HG03060 (cell line): Measurements from ENCODE around the gene MAPRE2.

ENCODE experiments used
- ATAC-seq: cut with Tn5 transposase; IDR thresholded peaks from one replicate; pipeline ENCODE4 v1.9.1; 2021; ENCODE audit warnings: low read depth, moderate number of reproducible peaks; ENCODE audit not compliant: unreplicated experiment

The MAPRE2 gene

DNA sequence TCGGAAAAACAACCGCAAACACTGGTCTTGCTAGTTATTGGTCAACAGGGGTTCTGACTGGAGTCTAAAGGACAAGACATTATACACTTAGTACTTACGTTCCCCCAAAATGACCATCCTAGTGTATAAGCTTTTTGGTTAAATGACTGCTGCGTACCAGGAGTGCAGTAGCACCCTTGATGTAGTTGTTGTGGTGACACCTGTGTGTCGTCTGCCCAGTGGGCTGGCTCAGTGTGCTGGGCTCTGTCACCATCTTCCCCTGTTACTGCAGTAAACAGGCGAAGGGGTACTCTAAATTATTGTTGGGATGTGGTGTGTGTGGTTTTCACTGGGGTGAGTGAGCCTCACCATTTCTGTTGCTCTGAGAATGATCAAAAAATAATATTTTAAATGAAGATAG is 76.2 kb downstream of the MAPRE2 start:
- no peak for ATAC-seq

DNA sequence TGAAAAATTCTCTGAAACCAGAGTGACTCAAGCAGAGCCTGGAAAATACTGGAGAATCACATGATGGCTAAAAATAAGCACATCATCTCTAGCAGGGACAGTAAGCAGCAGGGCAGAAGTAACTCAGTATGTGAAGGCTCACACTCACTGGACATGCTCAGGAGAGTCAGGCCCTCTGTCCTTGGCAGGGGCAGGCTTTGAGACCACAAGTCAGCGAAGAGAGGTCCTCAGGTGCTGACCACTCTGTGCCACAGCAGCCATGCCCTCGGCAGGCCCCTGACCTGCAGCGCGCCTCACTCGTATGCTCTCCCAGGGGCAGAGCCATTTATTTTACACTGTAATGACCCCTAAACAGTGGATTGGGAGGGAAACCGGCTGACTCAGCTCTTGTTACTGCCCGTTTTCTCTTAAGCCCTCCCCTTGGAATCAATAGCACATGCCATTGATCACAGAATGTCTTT is 76.8 kb downstream of the MAPRE2 start:
- ATAC-seq: no peak

DNA sequence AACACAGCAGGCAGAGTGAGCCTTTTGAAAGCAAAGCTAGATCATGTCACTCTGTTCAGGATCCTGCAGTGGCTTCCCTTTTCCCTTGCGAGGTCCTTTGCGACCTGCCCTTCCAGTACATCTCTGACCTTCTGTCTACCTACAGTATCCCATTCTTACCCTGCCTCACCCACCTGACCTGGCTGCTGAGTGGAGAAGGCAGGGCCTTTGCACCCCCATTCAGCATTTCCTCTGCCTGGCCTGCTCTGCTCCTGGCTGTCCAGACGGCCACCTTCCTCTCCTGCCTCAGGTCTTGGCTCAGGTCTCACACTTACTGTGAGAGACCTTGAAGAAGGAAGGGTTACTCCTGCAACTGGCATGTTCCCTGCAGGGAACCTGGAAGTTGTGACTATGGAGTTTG is 77.4 kb downstream of the MAPRE2 start:
- no peak for ATAC-seq

GRCh38 chr18:35121038-35121437 is 79.8 kb downstream of the MAPRE2 start:
- ATAC-seq: no peak

DNA sequence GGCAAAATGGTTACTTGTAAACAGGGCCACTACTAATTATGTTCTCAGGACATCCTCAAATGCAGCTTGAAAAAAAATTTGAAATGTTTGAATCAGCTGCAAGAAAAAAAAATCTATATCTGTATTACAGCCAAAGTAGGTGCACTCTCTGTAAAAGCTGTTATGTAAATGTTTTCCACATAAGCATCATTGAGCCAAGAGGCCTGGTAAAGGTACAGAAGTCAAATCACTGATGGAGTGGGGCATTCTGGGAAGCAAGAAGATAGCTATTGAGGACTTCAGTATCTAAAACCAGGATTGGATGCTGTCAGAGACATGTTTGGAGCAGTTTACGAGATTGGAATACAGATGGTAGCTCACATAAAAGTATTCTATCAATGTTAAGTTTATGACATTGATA is 80.3 kb downstream of the MAPRE2 start:
- ATAC-seq: no peak

GRCh38 chr18:35122586-35123224 is 81.5 kb downstream of the MAPRE2 start:
- no peak for ATAC-seq

DNA sequence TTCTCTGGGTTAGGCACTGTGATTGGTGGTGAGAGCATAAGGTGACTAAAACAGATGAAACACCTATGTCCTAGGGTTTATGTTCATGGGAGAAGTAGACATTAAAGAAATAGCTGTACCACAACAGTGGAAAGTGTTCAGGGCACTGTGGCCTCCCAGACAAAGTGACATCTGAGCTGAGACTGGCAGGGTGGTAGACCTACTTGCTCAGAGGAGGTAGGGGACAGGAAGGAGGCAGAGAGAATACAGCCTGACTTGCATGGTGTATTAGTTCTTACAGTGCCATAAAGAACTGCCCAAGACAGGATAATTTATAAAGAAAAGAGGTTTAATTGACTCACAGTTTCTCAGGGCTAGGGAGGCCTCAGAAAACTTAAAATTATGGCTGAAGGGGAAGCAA is 82.6 kb downstream of the MAPRE2 start:
- ATAC-seq: no peak

DNA sequence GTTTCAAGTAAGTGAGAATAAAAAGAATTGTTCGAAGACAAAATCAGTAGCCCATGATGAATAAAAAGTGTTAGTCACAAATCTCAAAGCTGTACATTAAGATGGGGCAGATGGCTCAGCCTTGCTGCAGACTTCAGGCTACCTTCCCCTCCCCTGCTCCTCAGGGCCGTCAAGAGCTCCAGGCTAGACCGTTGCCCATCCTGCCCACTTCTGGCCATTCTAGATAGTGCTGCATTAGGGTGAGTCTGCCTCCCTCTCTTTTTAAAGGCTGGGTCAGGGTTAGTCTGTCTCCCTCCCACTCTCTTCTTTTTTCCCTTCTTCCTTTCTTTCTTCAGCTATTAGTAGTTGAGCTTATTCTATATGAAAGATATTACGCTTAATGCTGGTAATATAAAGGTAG is 86.0 kb downstream of the MAPRE2 start:
- no peak for ATAC-seq

DNA sequence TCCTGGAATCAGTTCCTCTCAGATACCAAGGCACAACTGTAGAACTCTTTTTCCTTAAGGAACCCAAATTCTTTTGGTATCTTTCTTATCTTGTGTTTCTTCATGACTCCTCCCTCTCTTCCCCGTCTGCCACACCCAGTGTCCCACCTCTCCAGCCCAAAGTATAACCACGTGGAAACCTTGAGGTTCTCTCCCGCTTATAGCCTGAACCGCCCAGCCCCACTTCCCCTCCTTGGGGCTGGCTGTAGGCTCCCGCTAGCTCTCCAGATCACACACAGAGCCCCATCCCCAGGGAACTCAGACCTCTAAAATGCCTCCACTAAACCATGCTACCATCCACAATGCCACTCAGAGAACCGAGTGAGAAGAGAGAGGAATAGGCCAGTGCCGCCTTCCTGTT is 87.5 kb downstream of the MAPRE2 start:
- no peak for ATAC-seq

GRCh38 chr18:35130236-35130635 is 89.0 kb downstream of the MAPRE2 start:
- no peak for ATAC-seq

DNA sequence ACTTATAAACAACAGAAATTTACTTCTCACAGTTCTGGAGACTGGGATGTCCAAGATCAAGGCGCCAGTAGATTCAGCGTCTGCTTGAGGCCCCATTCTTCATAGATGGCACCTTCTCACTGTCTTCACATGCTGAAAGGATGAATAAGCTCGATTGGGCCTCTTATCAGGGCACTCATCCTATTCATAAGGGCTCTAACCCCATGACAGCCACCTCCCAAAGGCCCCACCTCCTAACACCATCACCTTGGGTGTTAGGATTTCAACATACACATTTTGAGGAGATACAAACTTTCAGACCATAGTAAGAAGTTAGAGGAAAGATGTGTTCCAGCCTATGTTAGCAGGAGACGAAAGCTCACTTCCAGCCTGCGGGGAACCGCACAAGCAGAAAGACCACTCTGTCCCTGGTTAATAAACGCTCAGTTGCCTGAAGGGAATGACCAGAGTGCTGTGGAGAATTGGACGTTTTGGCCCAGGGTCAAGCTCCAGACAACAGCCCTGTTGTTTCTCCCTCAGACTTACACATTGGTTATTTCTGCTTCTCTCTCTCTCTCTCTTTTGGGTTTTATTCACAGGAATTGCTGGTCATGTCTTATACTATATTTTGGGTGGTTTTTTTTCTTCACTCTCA is 90.3 kb downstream of the MAPRE2 start:
- ATAC-seq: no peak

DNA sequence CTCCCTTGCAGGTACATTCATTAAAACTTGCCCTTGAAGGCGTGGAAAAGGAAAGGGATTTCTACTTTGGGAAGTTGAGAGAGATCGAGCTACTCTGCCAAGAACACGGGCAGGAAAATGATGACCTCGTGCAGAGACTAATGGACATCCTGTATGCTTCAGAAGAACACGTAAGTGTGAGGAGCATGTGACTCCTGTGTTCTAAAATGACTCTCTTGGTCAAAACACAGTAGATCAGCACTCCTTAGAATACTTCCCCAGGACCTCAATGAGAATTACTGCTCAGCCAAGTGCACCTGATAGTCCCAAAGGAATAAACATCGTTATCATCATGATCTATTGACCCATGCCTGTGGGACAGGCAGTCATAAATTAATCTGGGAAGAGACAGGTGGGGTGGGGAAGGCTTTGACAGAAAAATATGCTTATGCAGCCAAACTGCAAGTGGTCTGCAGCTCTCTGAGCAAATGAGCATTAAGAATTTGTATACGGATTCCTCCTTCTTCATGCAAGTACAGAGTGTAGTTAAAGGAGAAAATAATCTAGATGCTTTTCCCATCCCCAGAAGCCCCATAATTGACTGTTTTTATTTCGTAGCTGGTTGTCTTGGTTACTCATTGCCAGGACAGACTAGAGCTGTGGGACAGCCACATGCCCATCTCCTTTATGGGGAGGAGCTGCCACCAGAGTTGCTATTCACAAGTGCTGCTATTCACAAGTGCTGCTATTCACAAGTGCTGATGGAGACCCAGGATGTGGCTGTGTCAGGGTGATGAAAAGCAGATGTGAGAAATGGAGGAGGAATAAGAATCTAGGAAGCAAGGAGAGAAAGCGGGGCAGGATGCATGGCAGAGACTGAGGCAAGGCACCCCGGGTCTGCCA is 91.0 kb downstream of the MAPRE2 start:
- no peak for ATAC-seq

- ATAC-seq: no peak
Observed at GRCh38 chr18:35134190-35134730, 93.0 kb downstream of the MAPRE2 start.

DNA sequence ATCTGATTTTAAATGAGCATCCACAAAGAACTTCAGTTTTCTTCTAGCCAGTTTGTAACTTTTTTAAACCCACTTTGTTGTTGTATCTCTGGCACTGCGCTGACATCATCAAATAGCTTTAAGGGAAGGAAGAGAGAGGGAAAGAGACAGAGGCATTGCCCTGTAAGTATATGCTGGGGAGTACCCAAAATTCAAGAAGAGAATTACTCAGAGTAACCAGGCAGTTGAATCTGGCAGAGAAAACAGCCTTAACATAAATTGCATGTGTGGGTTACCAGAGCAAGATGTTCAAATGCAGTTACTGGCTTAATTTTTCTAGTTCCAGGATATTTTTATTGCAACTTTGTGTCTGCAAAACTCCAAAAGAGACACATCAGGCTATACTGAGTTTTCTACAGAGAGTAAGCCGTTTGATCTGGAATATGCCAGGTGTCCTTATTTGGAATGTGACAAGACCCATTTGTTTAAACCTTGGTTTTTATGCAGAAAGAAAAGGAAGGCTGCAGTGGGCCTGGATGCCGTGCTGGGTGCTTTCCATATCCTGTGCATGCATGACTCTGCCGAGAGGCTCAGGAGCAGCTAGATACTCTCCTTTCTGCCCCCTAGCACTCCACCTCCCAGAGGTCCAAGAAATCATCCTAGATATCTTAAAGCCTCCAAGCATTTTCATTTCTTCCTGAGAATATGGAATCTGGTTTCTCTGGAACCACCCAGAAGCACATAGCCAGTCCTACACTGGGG is 93.7 kb downstream of the MAPRE2 start:
- ATAC-seq: no peak

DNA sequence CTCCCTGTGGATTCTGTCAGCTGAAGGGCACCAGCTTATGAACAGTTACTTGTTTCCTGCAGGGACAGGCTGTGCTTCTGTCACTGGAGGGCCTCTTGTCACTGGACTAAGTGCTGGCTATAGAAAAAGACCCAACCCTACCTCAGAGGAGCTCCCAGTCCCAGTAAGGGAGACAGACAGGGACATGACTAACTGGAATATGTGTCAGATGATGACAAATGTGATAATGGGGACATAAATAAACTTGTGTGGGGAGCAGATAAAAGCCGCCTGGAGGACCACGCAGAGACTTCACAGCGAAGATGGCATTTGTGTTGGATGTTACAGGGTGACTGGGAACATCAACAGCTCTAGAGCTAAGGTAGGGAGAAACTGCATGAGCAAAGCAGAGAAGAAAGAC is 95.0 kb downstream of the MAPRE2 start:
- no peak for ATAC-seq

GRCh38 chr18:35136885-35137284 is 95.7 kb downstream of the MAPRE2 start:
- no peak for ATAC-seq

DNA sequence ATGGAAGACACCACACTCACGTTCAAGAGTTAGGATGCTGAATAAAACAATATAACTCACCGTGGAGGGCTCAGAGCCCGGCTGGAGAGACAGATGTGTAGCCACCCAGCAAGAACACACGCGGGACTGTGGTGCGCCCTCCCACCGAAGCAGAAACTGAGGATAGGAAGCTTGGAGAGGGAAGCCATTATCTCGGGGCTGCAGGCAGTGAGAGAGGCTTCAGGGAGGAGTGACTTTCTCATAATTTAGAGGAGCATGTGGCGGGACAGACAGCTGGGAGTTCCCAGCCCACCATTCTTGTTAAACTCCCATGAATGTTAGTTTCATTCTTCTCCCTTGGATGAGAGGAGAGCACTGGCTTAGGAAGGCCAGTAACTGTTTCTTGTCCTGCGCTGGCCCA is 96.4 kb downstream of the MAPRE2 start:
- no peak for ATAC-seq

GRCh38 chr18:35138773-35139172 is 97.6 kb downstream of the MAPRE2 start:
- ATAC-seq: no peak

GRCh38 chr18:35139517-35139916 is 98.3 kb downstream of the MAPRE2 start:
- ATAC-seq: no peak

DNA sequence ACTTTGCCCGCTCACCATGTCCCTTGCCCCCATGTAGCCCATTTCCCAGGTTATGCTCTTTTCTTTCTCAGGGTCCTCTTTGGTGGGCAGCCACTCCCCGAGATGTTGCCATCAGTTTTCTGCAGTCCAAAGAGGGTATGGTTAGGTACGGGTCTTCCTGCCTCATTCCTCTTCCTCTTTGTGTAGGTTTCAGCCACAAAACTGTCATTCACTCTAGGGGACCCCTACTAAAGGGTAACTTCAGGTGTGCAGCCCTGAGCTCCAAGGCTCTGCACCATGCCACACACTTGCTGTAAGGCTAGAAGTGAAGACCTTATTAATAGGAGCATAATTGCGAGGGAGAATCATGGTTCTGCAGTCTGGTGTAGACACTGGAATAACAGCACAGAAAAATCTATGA is 99.9 kb downstream of the MAPRE2 start:
- no peak for ATAC-seq
